AG04449 (cell line): ENCODE results near the gene PDE6A.

ENCODE experiments used
- CTCF ChIA-PET: fragments of 350-600 bp; formaldehyde crosslinking; extraction: SDS; loops from one replicate; lab custom pipeline; 2021; ENCODE audit warnings: antibody characterized with exemption; lab: Yijun Ruan, JAX
- POLR2A ChIA-PET: fragments of 400-600, 350-600 bp; formaldehyde crosslinking; extraction: SDS; loops from one replicate; lab custom pipeline; 2020; ENCODE audit warnings: antibody characterized with exemption, inconsistent platforms; lab: Yijun Ruan, JAX
- DNase-seq: peaks from one replicate; pipeline ENCODE4 v3.0.0-alpha.2; 2010; ENCODE audit warnings: low read depth, low spot score
- H3K4me3 ChIP-seq: 2 replicates; pipeline ENCODE4 v1.5.1; 2011; ENCODE audit warnings: low read depth, mild to moderate bottlenecking, control low read depth, low read length
- CTCF ChIP-seq: IDR thresholded peaks from one replicate; pipeline ENCODE4 v1.5.1; 2011; ENCODE audit warnings: mild to moderate bottlenecking, moderate library complexity, low read length, control low read depth, inconsistent platforms; ENCODE audit not compliant: insufficient read depth; ENCODE audit errors: missing control alignments

PDE6A gene

DNA sequence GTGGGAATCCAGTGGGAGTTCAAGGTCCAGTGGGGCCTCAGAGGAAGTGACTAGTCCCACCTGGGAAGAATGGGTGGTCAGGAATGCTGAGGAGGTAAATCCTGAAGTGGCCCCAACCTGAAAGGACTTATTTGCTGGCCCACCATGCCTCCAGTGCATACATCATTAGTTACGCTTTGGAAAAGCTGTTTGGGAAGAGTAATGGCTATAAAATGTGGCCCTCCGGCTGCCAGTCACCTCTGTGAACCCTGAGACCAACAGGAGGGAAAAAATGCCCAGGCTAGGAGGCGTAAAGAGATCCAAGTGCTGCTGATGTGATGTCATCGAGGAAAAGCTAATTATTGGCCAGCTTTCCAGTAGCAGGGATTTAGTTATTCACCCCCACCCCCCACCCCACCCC, 13.3 kb upstream of the PDE6A start:
- no peak overlapping the region for H3K4me3 ChIP-seq
- no peak for TF ChIP-seq CTCF
- no peak for DNase-seq
- CTCF ChIA-PET: interaction anchor here (0.8 to 14.3 kb wide), 10 partner anchors 9 to 318 kb away, joined by 3 to 429 read pairs (median 6); partner anchors contain the start of gene PDE6A
- POLR2A ChIA-PET: no interaction called here

DNA sequence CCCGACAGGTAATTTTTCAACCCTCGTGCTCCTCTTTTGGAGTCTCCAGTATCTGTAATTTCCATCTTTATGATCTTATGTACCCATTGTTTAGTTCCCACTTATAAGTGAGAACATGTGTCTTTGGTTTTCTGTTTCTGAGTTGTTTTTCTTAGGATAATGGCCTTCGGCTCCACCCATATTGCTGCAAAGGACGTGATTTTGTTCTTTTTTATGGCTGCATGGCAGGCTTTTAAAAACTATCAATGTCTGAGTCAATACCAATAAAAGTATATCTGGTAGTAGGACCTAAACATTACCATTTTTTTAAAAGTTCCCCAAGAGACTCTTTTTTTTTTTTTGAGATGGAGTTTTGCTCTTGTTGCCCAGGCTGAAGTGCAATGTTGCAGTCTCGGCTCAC, 12.1 kb upstream of the PDE6A start:
- no peak for DNase-seq
- POLR2A ChIA-PET: no interaction called here
- CTCF ChIA-PET: interaction anchor here (1.1 to 14.3 kb wide), 4 partner anchors 10 to 124 kb away, joined by 3 to 429 read pairs (median 31); no protein-coding TSS in a partner anchor

GRCh38 chr5:149954798-149955197, 10.2 kb upstream of the PDE6A start:
- H3K4me3 ChIP-seq: no peak overlapping the region
- TF ChIP-seq CTCF: no peak
- no peak for DNase-seq
- ChIA-PET POLR2A (no interaction called here), CTCF (interaction anchor here (0.6 to 1.8 kb wide), 3 partner anchors 19 to 117 kb away, joined by 3 to 4 read pairs (median 4); no protein-coding TSS in a partner anchor)

More for the DNA sequence above, 12.1 kb upstream of the PDE6A start:
- H3K4me3 ChIP-seq: no peak overlapping the region
- TF ChIP-seq CTCF: no peak

DNA sequence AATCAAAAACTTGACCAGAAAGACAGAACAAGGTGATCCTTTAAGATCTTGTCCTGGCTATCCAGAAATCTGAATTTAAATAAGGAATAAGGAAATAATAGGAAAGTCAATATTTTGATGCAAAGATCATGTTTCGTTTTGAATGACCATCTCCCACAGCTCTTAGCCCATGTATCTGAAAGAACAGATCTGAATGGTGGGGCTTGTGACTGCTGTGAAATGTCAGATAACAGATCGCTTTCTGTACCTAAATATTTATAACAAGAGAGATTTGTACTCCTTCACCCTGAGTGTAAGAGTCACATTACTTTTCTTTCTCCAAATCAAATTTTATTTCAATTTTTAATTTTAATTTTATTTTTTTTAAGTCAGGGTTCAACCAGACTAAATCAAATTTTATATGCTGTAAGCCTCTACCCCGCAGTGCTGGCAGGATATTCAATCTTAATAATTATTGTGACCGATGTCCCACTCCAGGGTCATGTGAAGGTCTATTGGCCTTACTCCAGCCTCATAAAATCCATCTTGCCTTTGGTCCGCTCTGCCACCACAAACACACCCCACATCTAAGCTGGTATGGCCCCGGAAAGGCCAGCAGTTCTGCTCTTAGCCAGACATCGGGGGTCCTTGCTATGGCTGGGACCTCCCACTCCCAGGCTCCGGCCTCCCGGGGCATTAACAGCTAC, 9.0 kb upstream of the PDE6A start:
- H3K4me3 ChIP-seq: no peak overlapping the region
- no peak for DNase-seq
- POLR2A ChIA-PET: no interaction called here
- no peak for TF ChIP-seq CTCF
- CTCF ChIA-PET: interaction anchor here (1.6 kb wide), 1 partner anchor 119 kb away, joined by 3 read pairs; no protein-coding TSS in a partner anchor

- TF ChIP-seq CTCF: no peak
- no peak for DNase-seq
- H3K4me3 ChIP-seq: no peak overlapping the region
- CTCF ChIA-PET: interaction anchor here (0.5 to 2.3 kb wide), 5 partner anchors 10 to 120 kb away, joined by 3 to 16 read pairs (median 5); partner anchors contain the start of gene SLC26A2
- POLR2A ChIA-PET: no interaction called here
Measured at GRCh38 chr5:149951138-149951749, 6.7 kb upstream of the PDE6A start.

- ChIA-PET POLR2A (no interaction called here), CTCF (interaction anchor here (1.0 to 1.4 kb wide), 4 partner anchors 9 to 13 kb away, joined by 3 to 5 read pairs (median 4); partner anchors contain the start of gene SLC26A2)
- no peak for DNase-seq
- no peak for TF ChIP-seq CTCF
- no peak overlapping the region for H3K4me3 ChIP-seq
Measured at GRCh38 chr5:149948993-149949392, 4.4 kb upstream of the PDE6A start.
